ENCODE results near the gene CHODL. TPM values are rescaled to one million over a fixed set of nuclear protein-coding genes. Genes with fewer than 3 reads are reported as not detected.

Gene CHODL
- total RNA-seq, 1 experiment from 2014 or later, result 3.4 TPM

- Histone ChIP-seq H4K5ac (ENCODE audit: insufficient read length, low read depth, low read length) (no peak overlapping the region), H2AFZ (ENCODE audit: low read length) (no peak overlapping the region), H4K91ac (ENCODE audit: insufficient read length, low read depth, low read length) (no peak overlapping the region), H3K4me2 (ENCODE audit: insufficient read depth, insufficient read length, low read length) (no peak overlapping the region), H3T11ph (ENCODE audit: low read length) (no peak overlapping the region), H3K79me1 (ENCODE audit: insufficient read depth, low read depth, low read length, poor library complexity, severe bottlenecking) (no peaks in the 10 kb centered on the region), H4K20me1 (ENCODE audit: control insufficient read depth, insufficient read depth, insufficient read length) (no peaks in the 10 kb centered on the region), H3K27ac (ENCODE audit: insufficient read length, low read depth, low read length) (no peak overlapping the region), H3K9me3 (ENCODE audit: control insufficient read depth, low read depth, low read length) (peaks cover 6% of the 10 kb centered on the region), H3K9ac (ENCODE audit: extremely low read depth, insufficient read length, low read length) (no peak overlapping the region), H3K4ac (ENCODE audit: low read depth, low read length) (no peak overlapping the region), H3K23ac (ENCODE audit: insufficient read length, low read depth, low read length) (no peak overlapping the region), H3K56ac (ENCODE audit: insufficient read length, low read depth, low read length) (no peak overlapping the region), H2BK120ac (ENCODE audit: low read depth, low read length, poor library complexity, severe bottlenecking) (no peak overlapping the region), H3K27me3 (ENCODE audit: insufficient read depth, low read length) (no peaks in the 10 kb centered on the region), H2BK15ac (ENCODE audit: low read depth, low read length) (no peak overlapping the region), H4K8ac (replicated peaks; ENCODE audit: insufficient read length, low read depth, low read length) (no peak overlapping the region), H3K79me2 (ENCODE audit: insufficient read depth, low read length) (no peaks in the 10 kb centered on the region), H3K23me2 (ENCODE audit: insufficient read length, low read depth, low read length, poor library complexity, severe bottlenecking) (no peaks in the 10 kb centered on the region), H3K14ac (ENCODE audit: insufficient read depth, low read length) (no peak overlapping the region), H2AK5ac (ENCODE audit: insufficient read length, low read length) (no peak overlapping the region), H2BK12ac (ENCODE audit: insufficient read length, low read depth, low read length) (no peak overlapping the region), H2BK20ac (ENCODE audit: low read depth, low read length, poor library complexity, severe bottlenecking) (no peak overlapping the region), H3K18ac (ENCODE audit: insufficient read length, low read depth, low read length) (no peak overlapping the region), H3K4me1 (ENCODE audit: insufficient read depth, low read length) (no peaks in the 10 kb centered on the region), H2BK5ac (ENCODE audit: insufficient read length, low read length) (no peak overlapping the region)
- no CpG with 5 or more reads among the region's 1 CpG for WGBS (ENCODE audit: extremely low coverage, insufficient read length, low lambda C conversion rate)
- Mint-ChIP-seq H3K9me3 (peaks cover 6% of the 10 kb centered on the region in 2 experiments; a peak in 3 of 5 replicates), H3K27ac (no peak overlapping the region), H3K4me3 (no peak overlapping the region), H3K36me3 (ENCODE audit: insufficient read depth in 1 of 3, low read depth in 3 of 3) (peaks cover 0 to 7% (median 1%) of the 10 kb centered on the region in 3 experiments; a peak in 2 of 7 replicates), H3K4me1 (peaks cover 0 to 2% of the 10 kb centered on the region in 2 experiments; a peak in 1 of 4 replicates), H3K27me3 (ENCODE audit: low read depth) (no peaks in the 10 kb centered on the region; the same call in 1 of the 2 replicates)
- TF ChIP-seq CTCF (conservative IDR thresholded peaks at IDR 0.05), result no peak
- no peak for DNase-seq
Measured at GRCh38 chr21:18235545-18235944, 9.1 kb upstream of the CHODL start.

Data from H9 (cell line).